Measurements from ENCODE around the gene C17orf107.

GRCh38 chr17:4898927-4899326 lies 409 bp upstream of the C17orf107 start:
- TF ChIP-seq, protein P1, sequence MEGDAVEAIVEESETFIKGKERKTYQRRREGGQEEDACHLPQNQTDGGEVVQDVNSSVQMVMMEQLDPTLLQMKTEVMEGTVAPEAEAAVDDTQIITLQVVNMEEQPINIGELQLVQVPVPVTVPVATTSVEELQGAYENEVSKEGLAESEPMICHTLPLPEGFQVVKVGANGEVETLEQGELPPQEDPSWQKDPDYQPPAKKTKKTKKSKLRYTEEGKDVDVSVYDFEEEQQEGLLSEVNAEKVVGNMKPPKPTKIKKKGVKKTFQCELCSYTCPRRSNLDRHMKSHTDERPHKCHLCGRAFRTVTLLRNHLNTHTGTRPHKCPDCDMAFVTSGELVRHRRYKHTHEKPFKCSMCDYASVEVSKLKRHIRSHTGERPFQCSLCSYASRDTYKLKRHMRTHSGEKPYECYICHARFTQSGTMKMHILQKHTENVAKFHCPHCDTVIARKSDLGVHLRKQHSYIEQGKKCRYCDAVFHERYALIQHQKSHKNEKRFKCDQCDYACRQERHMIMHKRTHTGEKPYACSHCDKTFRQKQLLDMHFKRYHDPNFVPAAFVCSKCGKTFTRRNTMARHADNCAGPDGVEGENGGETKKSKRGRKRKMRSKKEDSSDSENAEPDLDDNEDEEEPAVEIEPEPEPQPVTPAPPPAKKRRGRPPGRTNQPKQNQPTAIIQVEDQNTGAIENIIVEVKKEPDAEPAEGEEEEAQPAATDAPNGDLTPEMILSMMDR (IDR thresholded peaks at IDR 0.05; ENCODE audit: low read depth, low read length) = no peak
- TF ChIP-seq EZH2phosphoT487 (IDR thresholded peaks at IDR 0.05; ENCODE audit: low read depth) = no peak
